GM10248 (cell line): ENCODE data around the gene ZNF8.

Experiments
- CTCF ChIA-PET: fragments of 300-600 bp; sonication (Branson Sonifier 250); formaldehyde crosslinking; extraction: SDS; loops from one replicate; lab custom pipeline; 2021; ENCODE audit warnings: antibody characterized with exemption; lab: Yijun Ruan, JAX
- POLR2A ChIA-PET: fragments of 350-650 bp; sonication (Branson Sonifier 250); formaldehyde crosslinking; extraction: SDS; loops from one replicate; lab custom pipeline; 2020; ENCODE audit warnings: antibody characterized with exemption; lab: Yijun Ruan, JAX
- DNase-seq: peaks from one replicate; pipeline ENCODE4 v3.0.0; 2012; ENCODE audit errors: extremely low spot score
- TF ChIP-seq, protein P1 (sequence below): IDR thresholded peaks from 2 replicates; pipeline ENCODE4 v1.5.1; 2012; ENCODE audit warnings: mild to moderate bottlenecking, low read depth; ENCODE audit errors: extremely low read depth, missing control alignments, control extremely low read depth

Gene ZNF8

DNA sequence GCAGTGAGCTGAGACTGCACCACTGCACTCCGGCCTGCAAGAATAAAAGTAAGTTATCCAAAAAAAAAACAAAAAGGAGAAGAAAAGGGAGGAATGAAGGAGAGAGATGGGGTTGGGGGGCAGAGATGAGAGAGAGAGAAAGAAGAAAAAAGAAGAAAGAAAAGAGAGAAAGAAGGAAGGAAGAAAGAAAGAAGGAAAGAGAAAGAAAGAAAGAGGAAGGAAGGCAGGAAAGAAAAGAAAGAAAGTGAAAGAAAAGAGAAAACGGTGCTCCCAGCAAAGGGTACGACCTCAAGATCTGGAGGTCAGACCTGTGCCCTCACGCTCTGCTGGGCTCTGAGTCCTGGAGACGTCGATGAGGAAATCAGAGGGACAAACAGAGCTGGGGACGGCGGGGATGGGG, 70.8 kb downstream of the ZNF8 start:
- DNase-seq, result no peak
- POLR2A ChIA-PET, result interaction anchor here (0.9 kb wide), 1 partner anchor 57 kb away, joined by 3 read pairs; no protein-coding TSS in a partner anchor
- CTCF ChIA-PET, result interaction anchor here (1.0 to 2.3 kb wide), 3 partner anchors 13 to 20 kb away, joined by 3 to 12 read pairs (median 5); partner anchors contain the start of gene ZNF497
- TF ChIP-seq, protein P1, sequence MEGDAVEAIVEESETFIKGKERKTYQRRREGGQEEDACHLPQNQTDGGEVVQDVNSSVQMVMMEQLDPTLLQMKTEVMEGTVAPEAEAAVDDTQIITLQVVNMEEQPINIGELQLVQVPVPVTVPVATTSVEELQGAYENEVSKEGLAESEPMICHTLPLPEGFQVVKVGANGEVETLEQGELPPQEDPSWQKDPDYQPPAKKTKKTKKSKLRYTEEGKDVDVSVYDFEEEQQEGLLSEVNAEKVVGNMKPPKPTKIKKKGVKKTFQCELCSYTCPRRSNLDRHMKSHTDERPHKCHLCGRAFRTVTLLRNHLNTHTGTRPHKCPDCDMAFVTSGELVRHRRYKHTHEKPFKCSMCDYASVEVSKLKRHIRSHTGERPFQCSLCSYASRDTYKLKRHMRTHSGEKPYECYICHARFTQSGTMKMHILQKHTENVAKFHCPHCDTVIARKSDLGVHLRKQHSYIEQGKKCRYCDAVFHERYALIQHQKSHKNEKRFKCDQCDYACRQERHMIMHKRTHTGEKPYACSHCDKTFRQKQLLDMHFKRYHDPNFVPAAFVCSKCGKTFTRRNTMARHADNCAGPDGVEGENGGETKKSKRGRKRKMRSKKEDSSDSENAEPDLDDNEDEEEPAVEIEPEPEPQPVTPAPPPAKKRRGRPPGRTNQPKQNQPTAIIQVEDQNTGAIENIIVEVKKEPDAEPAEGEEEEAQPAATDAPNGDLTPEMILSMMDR, result no peak

DNA sequence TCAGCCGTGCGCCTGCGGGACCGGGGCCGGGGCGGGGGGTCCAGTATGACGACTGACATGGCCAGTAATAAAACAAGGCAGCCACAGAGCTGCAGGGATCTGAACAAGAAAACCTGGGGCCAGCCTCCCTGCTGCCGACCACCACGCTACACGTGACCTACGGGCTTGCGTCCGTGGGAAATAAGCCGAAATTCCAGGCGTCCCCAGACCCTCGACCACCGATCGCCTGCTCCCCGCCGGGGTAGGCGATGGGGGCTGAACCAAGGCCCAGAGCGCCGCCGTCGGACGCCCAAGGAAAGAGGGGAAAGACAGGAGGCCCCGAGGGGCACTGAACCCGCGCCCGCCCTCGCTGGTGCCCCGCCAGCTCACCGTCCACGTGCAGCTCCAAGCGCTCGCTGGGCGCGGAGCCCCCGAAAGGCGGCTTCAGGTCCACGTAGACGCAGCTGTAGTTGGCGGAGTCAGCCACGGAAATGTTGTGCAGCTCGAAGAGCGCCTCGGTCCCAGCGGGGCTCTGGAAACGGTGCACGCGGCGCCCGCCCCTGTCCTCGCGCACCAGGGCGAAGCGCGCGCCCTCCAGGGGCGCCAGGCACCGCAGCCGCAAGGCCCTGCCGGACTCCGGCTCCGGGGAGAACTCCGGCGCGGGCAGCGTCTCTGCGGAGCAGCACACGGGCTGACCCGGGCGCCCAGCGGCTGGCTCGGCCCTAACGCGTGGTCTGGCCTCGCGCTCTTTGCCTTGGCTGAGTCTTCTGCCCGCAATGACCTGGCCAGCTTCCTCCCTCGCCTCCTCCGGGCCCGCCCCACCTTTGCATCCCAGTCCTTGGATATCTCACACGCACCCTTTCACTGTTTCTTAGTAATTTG, 71.5 kb downstream of the ZNF8 start:
- TF ChIP-seq, protein P1, result no peak
- CTCF ChIA-PET, result interaction anchor here (1.0 to 2.3 kb wide), 3 partner anchors 13 to 20 kb away, joined by 3 to 12 read pairs (median 5); partner anchors contain the start of gene ZNF497
- no peak for DNase-seq
- POLR2A ChIA-PET, result interaction anchor here (0.9 kb wide), 1 partner anchor 57 kb away, joined by 3 read pairs; no protein-coding TSS in a partner anchor

DNA sequence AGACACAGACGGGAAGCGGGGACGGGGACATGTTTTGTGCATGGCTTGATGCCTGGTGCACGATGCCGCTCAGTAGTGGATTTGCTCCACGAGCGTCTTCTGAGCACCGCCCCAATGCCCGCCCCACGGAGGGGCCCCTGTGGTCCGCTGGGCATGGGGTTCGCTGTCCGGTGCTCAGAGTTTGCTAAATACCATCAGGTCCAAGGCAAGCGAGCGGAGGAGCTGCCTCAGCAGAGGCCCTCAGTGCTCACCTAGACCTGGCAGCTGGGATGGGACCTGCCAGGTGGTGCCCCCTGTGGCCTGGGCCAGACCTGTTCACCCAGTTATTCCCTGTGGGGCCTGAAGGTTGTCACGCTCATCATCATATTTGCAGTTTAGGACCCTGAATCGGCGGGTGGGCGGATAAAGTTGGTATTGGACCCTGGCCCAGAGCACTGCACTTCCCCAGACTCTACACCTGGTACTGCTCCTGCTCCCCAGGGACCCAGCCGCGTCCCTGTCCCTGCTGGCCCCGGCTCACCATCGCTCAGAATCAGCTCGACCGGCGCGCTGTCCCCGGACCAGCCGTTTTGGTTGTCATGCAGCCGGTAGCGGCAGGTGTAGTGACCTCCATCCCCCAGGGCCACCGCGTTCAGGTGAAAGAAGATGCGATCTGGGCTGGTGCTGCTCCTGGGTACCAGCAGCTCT, 72.3 kb downstream of the ZNF8 start:
- TF ChIP-seq, protein P1, result no peak
- DNase-seq, result no peak
- POLR2A ChIA-PET, result no interaction called here
- CTCF ChIA-PET, result interaction anchor here (1.8 to 2.3 kb wide), 2 partner anchors 12 to 21 kb away, joined by 5 to 12 read pairs; partner anchors contain the start of gene ZNF497

DNA sequence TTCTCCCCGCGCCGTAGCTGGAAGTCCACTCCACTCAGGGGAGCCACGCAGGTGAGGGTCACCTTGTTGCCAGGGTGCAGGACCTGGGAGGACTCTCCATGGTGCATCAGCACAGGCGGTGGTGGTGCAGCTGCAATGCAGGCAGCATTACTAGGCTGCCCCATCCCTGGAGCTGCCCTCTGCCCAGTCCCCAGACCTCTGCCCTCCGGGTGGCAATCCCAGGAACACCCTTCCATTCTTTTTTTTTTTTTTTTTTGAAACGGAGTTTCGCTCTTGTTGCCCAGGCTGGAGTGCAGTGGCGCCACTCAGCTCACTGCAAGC, 72.8 kb downstream of the ZNF8 start:
- CTCF ChIA-PET, result interaction anchor here (1.0 to 2.3 kb wide), 2 partner anchors 11 to 21 kb away, joined by 3 to 12 read pairs; partner anchors contain the start of gene ZNF497
- DNase-seq, result no peak
- POLR2A ChIA-PET, result interaction anchor here (0.5 to 0.8 kb wide), 2 partner anchors 11 kb away, joined by 4 to 9 read pairs; partner anchors contain the start of gene ZNF497
- TF ChIP-seq, protein P1, result no peak

DNA sequence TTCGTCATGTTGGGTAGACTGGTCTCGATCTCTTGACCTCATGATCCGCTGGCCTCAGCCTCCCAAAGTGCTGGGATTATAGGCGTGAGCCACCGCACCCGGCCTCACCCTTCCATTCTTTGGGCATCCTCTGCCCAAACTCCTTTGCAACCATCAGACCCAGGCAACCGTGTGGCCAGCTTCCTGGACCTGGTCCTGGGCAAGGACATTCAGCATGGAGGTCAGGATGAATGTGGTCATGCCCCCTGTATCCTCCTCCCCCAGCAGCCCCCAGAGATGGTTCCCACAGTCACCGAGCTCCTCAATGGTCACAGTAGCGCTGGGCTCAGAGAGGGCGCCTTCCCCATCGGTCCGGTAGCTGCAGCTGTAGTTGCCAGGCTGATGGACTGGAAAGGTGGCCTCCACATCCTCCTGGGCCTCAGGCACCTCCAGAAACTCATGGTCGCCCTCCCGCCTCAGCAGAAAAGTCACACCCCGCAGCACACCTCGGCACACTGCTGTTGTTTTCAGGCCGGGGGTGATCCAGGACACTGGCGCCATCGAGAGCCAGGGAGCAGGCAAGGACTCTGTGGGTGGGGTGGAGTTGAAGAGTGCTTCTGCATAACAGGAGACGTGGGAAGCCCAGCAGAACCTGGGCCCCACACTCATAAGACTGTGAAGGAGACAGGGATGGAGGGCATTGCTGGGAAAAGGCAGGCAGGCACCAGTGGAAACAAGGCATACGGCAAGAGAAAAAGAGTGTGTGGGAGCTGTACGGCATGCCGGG, 73.4 kb downstream of the ZNF8 start:
- TF ChIP-seq, protein P1, result no peak
- CTCF ChIA-PET, result interaction anchor here (1.0 kb wide), 1 partner anchor 20 kb away, joined by 3 read pairs; no protein-coding TSS in a partner anchor
- POLR2A ChIA-PET, result interaction anchor here (0.5 to 0.8 kb wide), 2 partner anchors 10 to 12 kb away, joined by 4 to 9 read pairs; partner anchors contain the start of gene ZNF497

More for the DNA sequence above, 73.4 kb downstream of the ZNF8 start:
- no peak for DNase-seq
